SU-DHL-6 (cell line): ENCODE data around the gene FRRS1L.

Experiments used
- H2AFZ ChIP-seq: fragments of 200-600 bp; sonication (generic); 2 replicates; pipeline ENCODE4 v1.6.1; 2014; ENCODE audit warnings: low read depth, mild to moderate bottlenecking, moderate library complexity, mixed read lengths, antibody characterized with exemption, low read length; ENCODE audit not compliant: severe bottlenecking
- H3F3A ChIP-seq: fragments of 200-600 bp; shearing (Covaris generic); 2 replicates; pipeline ENCODE4 v1.6.0; 2016; ENCODE audit warnings: antibody characterized with exemption, mild to moderate bottlenecking; ENCODE audit not compliant: insufficient read depth
- H3K27ac ChIP-seq: fragments of 200-600 bp; sonication (generic); 2 replicates; pipeline ENCODE4 v1.5.1; 2016; ENCODE audit warnings: low read depth, mild to moderate bottlenecking, low read length, moderate library complexity, mixed read lengths
- H3K27me3 ChIP-seq: fragments of 200-600 bp; sonication (generic), shearing (Covaris generic); 2 replicates; pipeline ENCODE4 v1.6.0; 2014; ENCODE audit warnings: mild to moderate bottlenecking, low read length
- H3K36me3 ChIP-seq: fragments of 200-600 bp; sonication (generic); 2 replicates; pipeline ENCODE4 v1.6.1; 2014; ENCODE audit warnings: mild to moderate bottlenecking, low read length, mixed read lengths
- H3K4me2 ChIP-seq: fragments of 300-600, 200-600 bp; shearing (Covaris generic), sonication (generic); 2 replicates; pipeline ENCODE4 v1.6.0; 2014; ENCODE audit warnings: low read length, low read depth, mild to moderate bottlenecking; ENCODE audit not compliant: poor library complexity, severe bottlenecking
- H3K4me3 ChIP-seq: fragments of 200-600 bp; sonication (generic); 2 replicates; pipeline ENCODE4 v1.5.1; 2014; ENCODE audit warnings: antibody characterized with exemption, low read length, mild to moderate bottlenecking, mixed read lengths; ENCODE audit not compliant: insufficient read depth, poor library complexity, severe bottlenecking
- H3K79me2 ChIP-seq: fragments of 200-600 bp; sonication (generic); 2 replicates; pipeline ENCODE4 v1.6.1; 2014; ENCODE audit warnings: mild to moderate bottlenecking, low read length, moderate library complexity; ENCODE audit not compliant: insufficient read depth
- H3K9ac ChIP-seq: fragments of 200-600 bp; sonication (generic); 2 replicates; pipeline ENCODE4 v1.7.0; 2014; ENCODE audit warnings: mild to moderate bottlenecking, low read length
- H3K9me2 ChIP-seq: fragments of 200-600 bp; sonication (generic); replicated peaks from 2 replicates; pipeline ENCODE4 v1.6.1; 2014; ENCODE audit warnings: low read length; ENCODE audit not compliant: insufficient read depth
- H3K9me3 ChIP-seq: fragments of 200-600 bp; sonication (generic); 2 replicates; pipeline ENCODE4 v1.6.1; 2014; ENCODE audit warnings: low read length, mixed read lengths; ENCODE audit not compliant: insufficient read depth
- H4K20me1 ChIP-seq: fragments of 200-600 bp; sonication (generic); 2 replicates; pipeline ENCODE4 v1.6.1; 2014; ENCODE audit warnings: low read depth, mild to moderate bottlenecking, antibody characterized with exemption, low read length, moderate library complexity, mixed read lengths
- EZH2phosphoT487 ChIP-seq: fragments of 200-600 bp; sonication (generic), shearing (Covaris generic); conservative IDR thresholded peaks from 2 replicates; pipeline ENCODE4 v1.6.1; 2018; ENCODE audit warnings: mild to moderate bottlenecking, antibody characterized with exemption, low read length, moderate library complexity, mixed read lengths
- TF ChIP-seq, protein P1 (sequence below): fragments of 200-600 bp; sonication (generic); IDR thresholded peaks from one replicate; pipeline ENCODE4 v1.5.1; 2017; ENCODE audit warnings: antibody characterized with exemption, mild to moderate bottlenecking, low read length, moderate library complexity; ENCODE audit not compliant: insufficient read depth, poor library complexity, severe bottlenecking

The FRRS1L gene

DNA sequence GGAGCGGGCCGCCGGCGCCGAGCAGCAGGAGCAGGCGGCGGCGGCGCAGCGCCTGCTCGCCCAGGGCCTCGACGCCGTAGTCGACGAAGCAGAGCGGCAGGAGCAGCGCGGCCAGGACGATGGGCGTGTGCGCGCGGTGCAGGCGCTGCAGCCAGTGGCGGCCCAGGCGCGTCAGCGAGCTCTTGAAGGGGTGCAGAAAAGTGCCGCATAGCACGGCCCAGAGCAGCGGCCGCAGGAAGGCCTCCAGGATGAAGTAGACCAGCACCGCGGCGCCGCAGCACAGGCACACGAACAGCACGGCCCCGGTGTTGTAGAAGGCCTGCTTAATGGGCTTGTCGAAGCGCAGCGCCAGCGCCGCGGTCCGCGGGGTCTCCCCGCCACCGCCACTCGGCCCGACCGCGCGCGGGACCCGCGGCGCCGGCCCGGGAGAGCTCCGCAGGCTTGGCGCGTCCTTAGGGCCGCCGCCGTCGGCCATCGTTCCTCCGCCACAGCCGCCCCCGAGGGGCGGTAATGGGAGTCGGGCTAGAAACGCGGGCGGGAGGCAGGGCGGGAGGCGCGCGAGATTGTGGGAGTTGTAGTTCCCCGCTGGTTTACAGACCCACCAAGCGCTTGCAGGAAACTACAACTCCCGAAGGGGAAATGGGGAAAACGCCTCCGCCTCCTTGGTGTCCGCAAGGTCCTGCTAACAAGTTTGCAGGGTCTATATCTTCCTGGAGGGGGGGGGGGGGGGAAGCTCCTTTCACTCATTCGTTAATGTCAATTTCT is 47.4 kb downstream of the FRRS1L start, which contains the start of gene TMEM245:
Gene TMEM245, minus strand, starts transcription at position 509 of the 765 bp plus-strand sequence. Its CDS starts 34 bp downstream, at position 475.
- H3K9ac ChIP-seq: peak within 1 kb of the TSS; percentile 91
- H3K27ac ChIP-seq: peak within 1 kb of the TSS; percentile 73
- H3K9me3 ChIP-seq: no peaks in the 10 kb centered on the region
- H3K27me3 ChIP-seq: no peaks in the 10 kb centered on the region
- H3K9me2 ChIP-seq: no peaks in the 10 kb centered on the region
- H3K4me2 ChIP-seq: peak within 1 kb of the TSS; percentile 76
- TF ChIP-seq EZH2phosphoT487: no peak
- TF ChIP-seq, protein P1, sequence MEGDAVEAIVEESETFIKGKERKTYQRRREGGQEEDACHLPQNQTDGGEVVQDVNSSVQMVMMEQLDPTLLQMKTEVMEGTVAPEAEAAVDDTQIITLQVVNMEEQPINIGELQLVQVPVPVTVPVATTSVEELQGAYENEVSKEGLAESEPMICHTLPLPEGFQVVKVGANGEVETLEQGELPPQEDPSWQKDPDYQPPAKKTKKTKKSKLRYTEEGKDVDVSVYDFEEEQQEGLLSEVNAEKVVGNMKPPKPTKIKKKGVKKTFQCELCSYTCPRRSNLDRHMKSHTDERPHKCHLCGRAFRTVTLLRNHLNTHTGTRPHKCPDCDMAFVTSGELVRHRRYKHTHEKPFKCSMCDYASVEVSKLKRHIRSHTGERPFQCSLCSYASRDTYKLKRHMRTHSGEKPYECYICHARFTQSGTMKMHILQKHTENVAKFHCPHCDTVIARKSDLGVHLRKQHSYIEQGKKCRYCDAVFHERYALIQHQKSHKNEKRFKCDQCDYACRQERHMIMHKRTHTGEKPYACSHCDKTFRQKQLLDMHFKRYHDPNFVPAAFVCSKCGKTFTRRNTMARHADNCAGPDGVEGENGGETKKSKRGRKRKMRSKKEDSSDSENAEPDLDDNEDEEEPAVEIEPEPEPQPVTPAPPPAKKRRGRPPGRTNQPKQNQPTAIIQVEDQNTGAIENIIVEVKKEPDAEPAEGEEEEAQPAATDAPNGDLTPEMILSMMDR: no peak
- peak within 1 kb of the TSS; percentile 83 for H2AFZ ChIP-seq
- peaks cover 51% of the 10 kb centered on the region for H3K79me2 ChIP-seq
- H3F3A ChIP-seq: no peaks in the 10 kb centered on the region
- peaks cover 10% of the 10 kb centered on the region; the same call in 1 of the 2 replicates for H4K20me1 ChIP-seq
- H3K4me3 ChIP-seq: peak within 1 kb of the TSS; percentile 74
- H3K36me3 ChIP-seq: no peaks in the 10 kb centered on the region

GRCh38 chr9:109118808-109119438 is 48.1 kb downstream of the FRRS1L start:
- no peaks in the 10 kb centered on the region for H3F3A ChIP-seq
- no peaks in the 10 kb centered on the region for H3K27me3 ChIP-seq
- H3K27ac ChIP-seq: peak overlapping the region; percentile 73
- peak overlapping the region; percentile 76 for H3K4me2 ChIP-seq
- no peaks in the 10 kb centered on the region for H3K9me3 ChIP-seq
- H3K9me2 ChIP-seq: no peaks in the 10 kb centered on the region
- peak overlapping the region; percentile 91 for H3K9ac ChIP-seq
- H4K20me1 ChIP-seq: peaks cover 10% of the 10 kb centered on the region; the same call in 1 of the 2 replicates
- TF ChIP-seq, protein P1: no peak
- H3K4me3 ChIP-seq: peak overlapping the region; percentile 74
- H3K79me2 ChIP-seq: peaks cover 58% of the 10 kb centered on the region
- H2AFZ ChIP-seq: no peak overlapping the region
- no peaks in the 10 kb centered on the region for H3K36me3 ChIP-seq

GRCh38 chr9:109117856-109118807 is 48.9 kb downstream of the FRRS1L start:
- Histone ChIP-seq H3K27ac (peak overlapping the region; percentile 73; the same call in 1 of the 2 replicates), H3K9me3 (no peaks in the 10 kb centered on the region), H3K9me2 (no peaks in the 10 kb centered on the region), H2AFZ (no peak overlapping the region), H3K27me3 (no peaks in the 10 kb centered on the region), H3K4me2 (peak overlapping the region; percentile 76), H3K79me2 (peaks cover 66% of the 10 kb centered on the region), H3F3A (no peaks in the 10 kb centered on the region), H3K9ac (peak overlapping the region; percentile 91), H4K20me1 (peaks cover 13% of the 10 kb centered on the region; the same call in 1 of the 2 replicates), H3K4me3 (peak overlapping the region; percentile 74), H3K36me3 (no peaks in the 10 kb centered on the region)
- TF ChIP-seq EZH2phosphoT487: no peak
- TF ChIP-seq, protein P1: no peak
